HG03565 (cell line): ENCODE results near the gene HSD17B10.
"Not testable (repeated sequence)": the region's sequence is repeated elsewhere in the genome, so short reads cannot be mapped to it uniquely, and the experiment has no call there.

Source experiments
- ATAC-seq: cut with Tn5 transposase; IDR thresholded peaks from one replicate; pipeline ENCODE4 v1.9.1; 2021; ENCODE audit warnings: mild to moderate bottlenecking, moderate library complexity; ENCODE audit not compliant: unreplicated experiment

HSD17B10 gene

GRCh38 chrX:53438174-53438831, 4.1 kb upstream of the HSD17B10 start:
- ATAC-seq: no peak

GRCh38 chrX:53437206-53437605, 3.0 kb upstream of the HSD17B10 start:
- ATAC-seq: no peak

- peak; percentile 69 for ATAC-seq
Measured at GRCh38 chrX:53435997-53436396, 1.8 kb upstream of the HSD17B10 start.

GRCh38 chrX:53430231-53430630, 3.9 kb downstream of the HSD17B10 start:
- ATAC-seq: no peak

- ATAC-seq: no peak
Measured at GRCh38 chrX:53429755-53430154, 4.4 kb downstream of the HSD17B10 start.

- no peak for ATAC-seq
Measured at GRCh38 chrX:53422861-53423306, 11.3 kb downstream of the HSD17B10 start, which contains the start of gene RIBC1. Gene RIBC1 (plus strand): TSS chrX:53422873. CDS start chrX:53426277, 3,404 bp downstream.

- peak; percentile 94 for ATAC-seq
Measured at GRCh38 chrX:53422086-53422860, 11.9 kb downstream of the HSD17B10 start, which contains the start of gene SMC1A. Gene SMC1A (minus strand): TSS chrX:53422654. CDS start chrX:53422600, 54 bp downstream.

- ATAC-seq: no peak
Measured at GRCh38 chrX:53421772-53422085, 12.4 kb downstream of the HSD17B10 start.

GRCh38 chrX:53421125-53421524, 13.0 kb downstream of the HSD17B10 start:
- ATAC-seq: no peak

GRCh38 chrX:53420351-53420750, 13.8 kb downstream of the HSD17B10 start:
- ATAC-seq: not testable (repeated sequence)

GRCh38 chrX:53412446-53412845, 21.7 kb downstream of the HSD17B10 start:
- ATAC-seq: no peak

GRCh38 chrX:53403535-53403934, 30.6 kb downstream of the HSD17B10 start:
- no peak for ATAC-seq

- ATAC-seq: no peak
Measured at GRCh38 chrX:53398216-53398615, 36.0 kb downstream of the HSD17B10 start.

GRCh38 chrX:53395605-53396298, 38.4 kb downstream of the HSD17B10 start:
- no peak for ATAC-seq

GRCh38 chrX:53383376-53384076, 50.6 kb downstream of the HSD17B10 start:
- ATAC-seq: no peak
